Astrocyte (in vitro differentiated cells and primary cell): ENCODE data around the gene ZNF618.

Source experiments
- CTCF ChIP-seq: IDR thresholded peaks from 2 replicates; pipeline ENCODE4 v1.5.1; 2011; ENCODE audit warnings: low read depth, mild to moderate bottlenecking, inconsistent platforms, low read length, moderate library complexity; ENCODE audit not compliant: insufficient read depth
- EZH2 ChIP-seq: IDR thresholded peaks from 2 replicates; pipeline ENCODE4 v1.6.1; 2012; ENCODE audit warnings: mild to moderate bottlenecking, low read length, inconsistent platforms; ENCODE audit not compliant: insufficient read depth

GRCh38 chr9:113911850-113912557 lies 35.9 kb downstream of the ZNF618 start:
- TF ChIP-seq EZH2 (no peak), CTCF (no peak)
